Panc1 (cell line): ENCODE measurements around the gene SYTL3. TPM values are rescaled to one million over a fixed set of nuclear protein-coding genes. Genes with fewer than 3 reads are reported as not detected.

Experiments
- ATAC-seq: fragments of 200-7000 bp; cut with Tn5 transposase; 2 replicates; pipeline ENCODE4 v1.9.1; 2020; ENCODE audit warnings: mild to moderate bottlenecking, moderate library complexity
- BruUV-seq: library from RNA; stranded (reverse); fragments of 400-500 nt; replicated peaks from 2 replicates; lab custom pipeline; 2021; lab: Mats Ljungman, UMichigan
- CTCF ChIA-PET: fragments of 300-600 bp; sonication (Branson Sonifier 250); formaldehyde crosslinking; loops from one replicate; lab custom pipeline; 2022; ENCODE audit warnings: antibody characterized with exemption; lab: Charles Lee
- POLR2A ChIA-PET: fragments of 300-600 bp; sonication (Branson Sonifier 250); formaldehyde crosslinking; loops from one replicate; lab custom pipeline; 2022; ENCODE audit warnings: antibody characterized with exemption; lab: Charles Lee
- DNase-seq: peaks from one replicate; pipeline ENCODE4 v3.0.0-alpha.2; 2010; ENCODE audit warnings: low read depth, low spot score
- H3K27ac ChIP-seq: 2 replicates; pipeline ENCODE4 v1.5.1; 2011; ENCODE audit warnings: mild to moderate bottlenecking, low read length, inconsistent platforms
- H3K27me3 ChIP-seq: fragments of 200-500 bp; sonication (Bioruptor generic); 2 replicates; pipeline ENCODE4 v1.6.0; 2014; ENCODE audit warnings: low read length, inconsistent platforms; ENCODE audit not compliant: control insufficient read depth, insufficient read depth
- H3K36me3 ChIP-seq: fragments of 200-500 bp; sonication (Bioruptor generic); 2 replicates; pipeline ENCODE4 v1.5.1; 2014; ENCODE audit warnings: inconsistent platforms, mild to moderate bottlenecking, low read length, moderate library complexity; ENCODE audit not compliant: control insufficient read depth, insufficient read depth
- H3K4me1 ChIP-seq: 2 replicates; pipeline ENCODE4 v1.5.1; 2011; ENCODE audit warnings: inconsistent platforms, mild to moderate bottlenecking, low read length, moderate library complexity; ENCODE audit not compliant: control insufficient read depth, insufficient read depth
- H3K4me3 ChIP-seq, 2 experiments: 2 replicates each; pipeline ENCODE4 v1.5.1; 2011 to 2012; ENCODE audit warnings: low read depth in 2 of 2, low read length in 2 of 2, mild to moderate bottlenecking in 2 of 2, inconsistent platforms in 1 of 2, moderate library complexity in 1 of 2
- H3K9me3 ChIP-seq: fragments of 200-500 bp; sonication (Bioruptor generic); 2 replicates; pipeline ENCODE4 v1.5.1; 2014; ENCODE audit warnings: low read depth, mild to moderate bottlenecking, inconsistent platforms, low read length, moderate library complexity; ENCODE audit not compliant: control insufficient read depth, insufficient read depth
- POLR2AphosphoS5 ChIP-seq: IDR thresholded peaks from 2 replicates; pipeline ENCODE4 v1.6.1; 2012; ENCODE audit warnings: mild to moderate bottlenecking, low read depth, low read length, moderate library complexity
- SIN3A ChIP-seq: IDR thresholded peaks from 2 replicates; pipeline ENCODE4 v1.6.1; 2012; ENCODE audit warnings: low read depth, mild to moderate bottlenecking, low read length, moderate library complexity, borderline replicate concordance; ENCODE audit not compliant: insufficient read depth
- TCF7L2 ChIP-seq: IDR thresholded peaks from 2 replicates; pipeline ENCODE4 v1.6.1; 2011; ENCODE audit warnings: mild to moderate bottlenecking, low read depth, low read length, inconsistent platforms
- in situ Hi-C: cut with HindIII; loops from 2 replicates; pipeline ENCODE4 v1.10.0; 2016; ENCODE audit warnings: low sequenced_read_pairs, low pct_unique_long_range_greater_than_20kb
- intact Hi-C: fragments of 100-400 bp; cut with micrococcal nuclease; formaldehyde crosslinking; loops from one replicate; pipeline ENCODE4 v1.10.0; 2022; ENCODE audit not compliant: unreplicated experiment
- total RNA-seq: library from RNA; stranded (reverse); gene quantifications from one replicate; pipeline ENCODE4 v1.2.1, GENCODE V29; 2021; ENCODE audit not compliant: unreplicated experiment
- TF ChIP-seq, protein P1 (sequence below): fragments of 450-650 bp; IDR thresholded peaks from 2 replicates; pipeline ENCODE4 v1.5.1; 2017; ENCODE audit warnings: mild to moderate bottlenecking
- TF ChIP-seq, protein P2 (sequence below), 2 experiments: IDR thresholded peaks; 2 replicates each; pipeline ENCODE4 v1.6.1; 2011 to 2012; ENCODE audit warnings: low read depth in 2 of 2, control low read depth in 1 of 2, low read length in 1 of 2, mild to moderate bottlenecking in 1 of 2, moderate library complexity in 1 of 2; ENCODE audit not compliant: insufficient read depth in 1 of 2

Gene SYTL3
- total RNA-seq, 1 experiment from 2014 or later: 1.4 TPM

DNA sequence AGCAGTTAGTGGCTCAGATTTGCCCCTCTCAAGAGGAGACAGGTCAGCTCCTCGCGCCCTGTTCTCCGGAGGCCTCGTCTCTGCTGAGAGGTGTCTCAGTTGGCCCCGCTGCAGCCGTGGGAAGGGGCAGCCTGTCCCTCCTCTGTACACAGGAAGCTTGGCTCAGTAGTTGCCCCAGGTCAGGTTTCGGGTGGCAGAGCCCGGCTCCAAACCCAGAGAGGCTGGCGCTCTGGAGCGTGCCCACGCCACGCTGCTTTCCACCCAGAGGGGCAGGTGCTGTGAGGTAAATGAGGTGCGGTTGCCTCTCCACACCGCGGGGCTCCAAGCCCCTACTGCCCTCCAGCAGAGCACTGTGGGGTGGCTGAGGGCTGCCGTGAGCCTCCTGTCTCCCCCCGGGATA lies 21.3 kb upstream of the SYTL3 start:
- H3K36me3 ChIP-seq: peaks cover 10% of the 10 kb centered on the region
- H3K4me3 ChIP-seq: no peak overlapping the region
- ChIA-PET CTCF (no interaction called here), POLR2A (no interaction called here)
- TF ChIP-seq TCF7L2 (no peak), POLR2AphosphoS5 (no peak), SIN3A (no peak)
- TF ChIP-seq, protein P1, sequence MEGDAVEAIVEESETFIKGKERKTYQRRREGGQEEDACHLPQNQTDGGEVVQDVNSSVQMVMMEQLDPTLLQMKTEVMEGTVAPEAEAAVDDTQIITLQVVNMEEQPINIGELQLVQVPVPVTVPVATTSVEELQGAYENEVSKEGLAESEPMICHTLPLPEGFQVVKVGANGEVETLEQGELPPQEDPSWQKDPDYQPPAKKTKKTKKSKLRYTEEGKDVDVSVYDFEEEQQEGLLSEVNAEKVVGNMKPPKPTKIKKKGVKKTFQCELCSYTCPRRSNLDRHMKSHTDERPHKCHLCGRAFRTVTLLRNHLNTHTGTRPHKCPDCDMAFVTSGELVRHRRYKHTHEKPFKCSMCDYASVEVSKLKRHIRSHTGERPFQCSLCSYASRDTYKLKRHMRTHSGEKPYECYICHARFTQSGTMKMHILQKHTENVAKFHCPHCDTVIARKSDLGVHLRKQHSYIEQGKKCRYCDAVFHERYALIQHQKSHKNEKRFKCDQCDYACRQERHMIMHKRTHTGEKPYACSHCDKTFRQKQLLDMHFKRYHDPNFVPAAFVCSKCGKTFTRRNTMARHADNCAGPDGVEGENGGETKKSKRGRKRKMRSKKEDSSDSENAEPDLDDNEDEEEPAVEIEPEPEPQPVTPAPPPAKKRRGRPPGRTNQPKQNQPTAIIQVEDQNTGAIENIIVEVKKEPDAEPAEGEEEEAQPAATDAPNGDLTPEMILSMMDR: no peak
- TF ChIP-seq, protein P2, sequence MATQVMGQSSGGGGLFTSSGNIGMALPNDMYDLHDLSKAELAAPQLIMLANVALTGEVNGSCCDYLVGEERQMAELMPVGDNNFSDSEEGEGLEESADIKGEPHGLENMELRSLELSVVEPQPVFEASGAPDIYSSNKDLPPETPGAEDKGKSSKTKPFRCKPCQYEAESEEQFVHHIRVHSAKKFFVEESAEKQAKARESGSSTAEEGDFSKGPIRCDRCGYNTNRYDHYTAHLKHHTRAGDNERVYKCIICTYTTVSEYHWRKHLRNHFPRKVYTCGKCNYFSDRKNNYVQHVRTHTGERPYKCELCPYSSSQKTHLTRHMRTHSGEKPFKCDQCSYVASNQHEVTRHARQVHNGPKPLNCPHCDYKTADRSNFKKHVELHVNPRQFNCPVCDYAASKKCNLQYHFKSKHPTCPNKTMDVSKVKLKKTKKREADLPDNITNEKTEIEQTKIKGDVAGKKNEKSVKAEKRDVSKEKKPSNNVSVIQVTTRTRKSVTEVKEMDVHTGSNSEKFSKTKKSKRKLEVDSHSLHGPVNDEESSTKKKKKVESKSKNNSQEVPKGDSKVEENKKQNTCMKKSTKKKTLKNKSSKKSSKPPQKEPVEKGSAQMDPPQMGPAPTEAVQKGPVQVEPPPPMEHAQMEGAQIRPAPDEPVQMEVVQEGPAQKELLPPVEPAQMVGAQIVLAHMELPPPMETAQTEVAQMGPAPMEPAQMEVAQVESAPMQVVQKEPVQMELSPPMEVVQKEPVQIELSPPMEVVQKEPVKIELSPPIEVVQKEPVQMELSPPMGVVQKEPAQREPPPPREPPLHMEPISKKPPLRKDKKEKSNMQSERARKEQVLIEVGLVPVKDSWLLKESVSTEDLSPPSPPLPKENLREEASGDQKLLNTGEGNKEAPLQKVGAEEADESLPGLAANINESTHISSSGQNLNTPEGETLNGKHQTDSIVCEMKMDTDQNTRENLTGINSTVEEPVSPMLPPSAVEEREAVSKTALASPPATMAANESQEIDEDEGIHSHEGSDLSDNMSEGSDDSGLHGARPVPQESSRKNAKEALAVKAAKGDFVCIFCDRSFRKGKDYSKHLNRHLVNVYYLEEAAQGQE (IDR thresholded peaks at IDR 0.05; ENCODE audit: insufficient read depth in 1 of 2, low read depth in 2 of 2, low read length in 1 of 2): no peak
- no peaks in the 10 kb centered on the region for H3K27me3 ChIP-seq
- BruUV-seq: no TSS peak
- intact Hi-C loops: no loop called here
- no peak overlapping the region for H3K27ac ChIP-seq
- DNase-seq (no peak), ATAC-seq (no peak)
- H3K9me3 ChIP-seq: no peaks in the 10 kb centered on the region
- no peaks in the 10 kb centered on the region for H3K4me1 ChIP-seq
- in situ Hi-C loops: no loop called here

DNA sequence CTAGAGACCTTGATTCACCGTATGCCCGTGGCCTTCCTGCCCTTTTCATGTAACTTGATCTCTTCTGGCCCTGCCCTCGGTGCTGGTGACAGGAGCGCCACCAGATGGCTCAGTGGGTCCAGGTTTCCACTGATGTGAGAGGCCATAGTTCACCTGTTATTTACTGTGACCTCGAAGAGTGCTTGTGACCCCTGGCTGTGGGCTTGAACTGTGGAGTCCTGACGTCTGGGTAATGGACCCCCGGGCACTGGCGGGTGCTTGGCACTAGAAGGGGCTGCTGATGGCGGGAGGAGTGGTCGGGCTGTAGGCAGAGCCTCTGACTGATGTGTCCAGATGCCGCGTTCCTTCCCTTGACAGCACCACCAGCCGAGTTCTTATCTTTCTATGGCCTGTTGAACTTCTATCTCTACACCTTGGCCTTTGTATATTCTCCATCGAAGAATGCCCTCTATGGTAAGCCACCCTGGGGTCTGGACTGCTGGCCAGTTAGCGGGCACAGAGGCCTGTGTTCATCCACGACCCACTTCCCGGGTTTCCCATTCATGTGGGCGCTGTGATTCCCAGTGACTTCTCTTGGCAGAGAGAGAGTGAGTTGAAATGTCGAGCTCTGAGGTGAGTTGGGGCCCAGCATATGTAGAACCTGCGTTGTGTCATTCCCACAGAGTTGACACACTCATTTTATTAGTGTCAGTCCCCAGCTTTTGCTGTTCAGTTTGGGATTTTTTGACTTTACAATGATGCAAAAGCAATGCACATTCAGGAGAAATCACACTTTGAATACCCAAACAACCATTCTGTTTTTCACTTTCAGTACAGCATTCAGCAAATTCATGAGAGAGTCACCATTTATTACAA lies 20.3 kb upstream of the SYTL3 start:
- Histone ChIP-seq H3K9me3 (no peaks in the 10 kb centered on the region), H3K27ac (no peak overlapping the region), H3K4me1 (no peaks in the 10 kb centered on the region), H3K36me3 (peaks cover 12% of the 10 kb centered on the region), H3K27me3 (no peaks in the 10 kb centered on the region), H3K4me3 (no peak overlapping the region)
- POLR2A ChIA-PET: no interaction called here
- DNase-seq (no peak), ATAC-seq (no peak)
- CTCF ChIA-PET: interaction anchor here (0.6 kb wide), 1 partner anchor 48 kb away, joined by 3 read pairs; no protein-coding TSS in a partner anchor
- intact Hi-C loops: no loop called here
- in situ Hi-C loops: no loop called here
- no peak for TF ChIP-seq SIN3A
- TF ChIP-seq, protein P2 (IDR thresholded peaks at IDR 0.05; ENCODE audit: insufficient read depth in 1 of 2, low read depth in 2 of 2, low read length in 1 of 2): no peak
- TF ChIP-seq POLR2AphosphoS5: no peak
- no peak for TF ChIP-seq TCF7L2
- TF ChIP-seq, protein P1: no peak
- no TSS peak for BruUV-seq
